ENCODE data around the gene C5AR1. TPM values are rescaled to one million over a fixed set of nuclear protein-coding genes. Genes with fewer than 3 reads are reported as not detected.

C5AR1 gene
- total and polyA plus RNA-seq, 9 donors = 3.5 to 27.5 (median 9.4) TPM

- Histone ChIP-seq H3K27me3 (no peaks in the 10 kb centered on the region), H3K36me3 (no peaks in the 10 kb centered on the region), H3K4me3 (no peak overlapping the region), H3K4me1 (ENCODE audit: insufficient read depth) (no peaks in the 10 kb centered on the region), H3K27ac (no peak overlapping the region), H3K9me3 (no peaks in the 10 kb centered on the region)
- intact Hi-C loops (cut with DNase I) = no loop called here
- no peak for DNase-seq
- TF ChIP-seq POLR2A (IDR thresholded peaks at IDR 0.05) (no peak), EP300 (IDR thresholded peaks at IDR 0.05) (no peak), CTCF (IDR thresholded peaks at IDR 0.05) (no peak)
- WGBS, 3 donors = 53 to 56% (median 56%) methylated on average over 10 of the region's 10 CpGs
Measured at GRCh38 chr19:47370045-47370611, 60.5 kb downstream of the C5AR1 start.

GRCh38 chr19:47371261-47371660, 61.6 kb downstream of the C5AR1 start:
- Histone ChIP-seq H3K4me3 (no peak overlapping the region), H3K9me3 (no peaks in the 10 kb centered on the region), H3K27ac (no peak overlapping the region), H3K36me3 (peaks cover 7% of the 10 kb centered on the region), H3K4me1 (ENCODE audit: insufficient read depth) (no peaks in the 10 kb centered on the region), H3K27me3 (no peaks in the 10 kb centered on the region)
- TF ChIP-seq POLR2A (IDR thresholded peaks at IDR 0.05) (no peak), CTCF (IDR thresholded peaks at IDR 0.05) (no peak), EP300 (IDR thresholded peaks at IDR 0.05) (no peak)
- intact Hi-C loops (cut with DNase I) = no loop called here
- no peak for DNase-seq
- 86 to 90% (median 86%) methylated on average over 9 of the region's 9 CpGs for WGBS, 3 donors

Other genes with a start within 250 kb of the C5AR1 start
- gene ZC3H4, start 196.1 kb upstream of the C5AR1 start, total RNA-seq = 10 to 100 TPM; 10.7 to 58.2 (median 50.0) TPM
- 10 to 100 TPM; 18.5 to 38.8 TPM for gene ZC3H4, start 196.1 kb upstream of the C5AR1 start, polyA plus RNA-seq
- gene SAE1, start 179.0 kb upstream of the C5AR1 start, total RNA-seq = 10 to 100 TPM; 25.5 to 64.8 (median 55.6) TPM
- gene SAE1, start 179.0 kb upstream of the C5AR1 start, polyA plus RNA-seq = 100 to 1,000 TPM in 1 of 2 donors, 10 to 100 TPM in 1; 47.4 to 138 TPM
- gene BBC3, start 78.7 kb upstream of the C5AR1 start, total RNA-seq = 10 to 100 TPM in 1 of 7 donors, 1 to 10 TPM in 6; 5.4 to 13.2 (median 6.6) TPM
- gene BBC3, start 78.7 kb upstream of the C5AR1 start, polyA plus RNA-seq = 1 to 10 TPM in 1 of 2 donors, under 1 TPM in 1; 0.23 to 4.5 TPM
- gene CCDC9, start 53.3 kb upstream of the C5AR1 start, total RNA-seq = 10 to 100 TPM; 17.5 to 65.7 (median 37.0) TPM
- gene CCDC9, start 53.3 kb upstream of the C5AR1 start, polyA plus RNA-seq = 10 to 100 TPM; 14.8 to 40.4 TPM
- gene INAFM1, start 35.0 kb upstream of the C5AR1 start, total RNA-seq = 10 to 100 TPM in 6 of 7 donors, 1 to 10 TPM in 1; 9.7 to 53.3 (median 31.0) TPM
- 10 to 100 TPM in 1 of 2 donors, under 1 TPM in 1; 0.73 to 15.2 TPM for gene INAFM1, start 35.0 kb upstream of the C5AR1 start, polyA plus RNA-seq
- 1 to 10 TPM in 6 of 7 donors, under 1 TPM in 1; 0.51 to 3.9 (median 1.3) TPM for gene C5AR2, start 22.3 kb downstream of the C5AR1 start, total RNA-seq
- 1 to 10 TPM in 1 of 2 donors, under 1 TPM in 1; 0.41 to 1.1 TPM for gene C5AR2, start 22.3 kb downstream of the C5AR1 start, polyA plus RNA-seq
- 10 to 100 TPM; 14.1 to 21.3 (median 17.7) TPM for gene DHX34, start 39.5 kb downstream of the C5AR1 start, total RNA-seq
- 10 to 100 TPM in 1 of 2 donors, 1 to 10 TPM in 1; 2.6 to 13.9 TPM for gene DHX34, start 39.5 kb downstream of the C5AR1 start, polyA plus RNA-seq
- gene MEIS3, start 109.7 kb downstream of the C5AR1 start, total RNA-seq = 10 to 100 TPM; 13.3 to 30.6 (median 18.7) TPM
- 10 to 100 TPM in 1 of 2 donors, 1 to 10 TPM in 1; 7.2 to 18.6 TPM for gene MEIS3, start 109.7 kb downstream of the C5AR1 start, polyA plus RNA-seq
- gene SLC8A2, start 162.0 kb downstream of the C5AR1 start, total RNA-seq = 1 to 10 TPM in 1 of 7 donors, under 1 TPM in 3, not detected in 3; 0.07 to 1.3 (median 0.39) TPM
- under 1 TPM; 0.08 to 0.60 TPM for gene SLC8A2, start 162.0 kb downstream of the C5AR1 start, polyA plus RNA-seq
- 1 to 10 TPM; 2.8 to 5.5 (median 4.4) TPM for gene KPTN, start 174.4 kb downstream of the C5AR1 start, total RNA-seq
- gene KPTN, start 174.4 kb downstream of the C5AR1 start, polyA plus RNA-seq = 1 to 10 TPM; 4.4 to 5.4 TPM
- 100 to 1,000 TPM in 2 of 7 donors, 10 to 100 TPM in 5; 76.5 to 101 (median 95.1) TPM for gene NAPA, start 205.2 kb downstream of the C5AR1 start, total RNA-seq
- 10 to 100 TPM; 59.4 to 74.5 TPM for gene NAPA, start 205.2 kb downstream of the C5AR1 start, polyA plus RNA-seq

Data from ovary (tissue), 9 donors.